DMS 273 (cell line): ENCODE results near the gene KAT7.
"Not testable (repeated sequence)": the region's sequence is repeated elsewhere in the genome, so short reads cannot be mapped to it uniquely, and the experiment has no call there.

ENCODE experiments used
- DNase-seq: peaks from one replicate; lab custom pipeline; 2025; ENCODE audit not compliant: unreplicated experiment; lab: John Stamatoyannopoulos, UW

Gene KAT7

DNA sequence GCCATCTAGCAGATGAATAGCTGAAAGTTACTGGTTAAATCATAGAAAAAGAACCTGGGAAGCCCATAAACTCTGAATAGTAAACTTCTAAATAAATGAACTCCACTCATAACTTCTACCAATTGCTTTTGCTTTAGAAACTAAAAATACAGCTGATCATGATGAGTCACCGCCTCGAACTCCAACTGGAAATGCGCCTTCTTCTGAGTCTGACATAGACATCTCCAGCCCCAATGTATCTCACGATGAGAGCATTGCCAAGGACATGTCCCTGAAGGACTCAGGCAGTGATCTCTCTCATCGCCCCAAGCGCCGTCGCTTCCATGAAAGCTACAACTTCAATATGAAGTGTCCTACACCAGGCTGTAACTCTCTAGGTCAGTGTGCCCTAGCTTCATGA is 9.7 kb downstream of the KAT7 start:
- no peak for DNase-seq

DNA sequence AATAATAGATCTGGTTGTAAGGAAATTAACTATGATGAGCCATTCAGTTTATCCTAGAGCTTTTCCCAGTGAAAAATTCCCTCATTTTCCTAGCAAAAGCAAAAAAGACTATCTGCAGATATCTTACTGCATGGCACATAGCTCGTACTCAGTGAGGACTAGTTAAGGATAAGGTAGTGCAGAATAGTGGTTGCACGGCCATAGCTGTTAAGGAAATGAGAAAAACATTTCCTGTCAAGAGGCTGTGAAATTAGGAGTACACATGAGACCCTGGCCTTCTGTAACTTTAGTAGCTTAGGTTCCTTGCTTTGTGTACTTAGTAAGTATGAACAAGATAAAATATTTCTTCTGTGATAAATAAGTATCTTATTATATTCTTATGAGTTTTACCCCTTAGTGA is 10.3 kb downstream of the KAT7 start:
- no peak for DNase-seq

DNA sequence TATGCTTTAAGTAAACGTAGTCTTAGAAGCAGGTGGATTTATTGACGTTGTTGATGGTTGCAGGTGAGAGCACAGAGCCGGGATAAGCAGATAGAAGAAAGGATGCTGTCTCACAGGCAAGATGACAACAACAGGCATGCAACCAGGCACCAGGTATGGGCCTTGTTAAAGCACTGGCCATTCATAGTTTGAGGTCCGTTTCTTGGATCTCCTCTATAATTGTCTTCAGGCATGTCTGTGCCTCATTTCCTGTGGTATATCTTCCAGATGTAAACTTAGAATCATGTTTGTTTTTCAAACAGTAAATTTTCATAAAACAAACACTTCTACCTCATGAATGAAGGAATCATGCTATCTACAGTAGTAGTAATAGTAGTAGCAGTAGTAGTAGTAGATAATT is 20.6 kb downstream of the KAT7 start:
- DNase-seq: no peak

DNA sequence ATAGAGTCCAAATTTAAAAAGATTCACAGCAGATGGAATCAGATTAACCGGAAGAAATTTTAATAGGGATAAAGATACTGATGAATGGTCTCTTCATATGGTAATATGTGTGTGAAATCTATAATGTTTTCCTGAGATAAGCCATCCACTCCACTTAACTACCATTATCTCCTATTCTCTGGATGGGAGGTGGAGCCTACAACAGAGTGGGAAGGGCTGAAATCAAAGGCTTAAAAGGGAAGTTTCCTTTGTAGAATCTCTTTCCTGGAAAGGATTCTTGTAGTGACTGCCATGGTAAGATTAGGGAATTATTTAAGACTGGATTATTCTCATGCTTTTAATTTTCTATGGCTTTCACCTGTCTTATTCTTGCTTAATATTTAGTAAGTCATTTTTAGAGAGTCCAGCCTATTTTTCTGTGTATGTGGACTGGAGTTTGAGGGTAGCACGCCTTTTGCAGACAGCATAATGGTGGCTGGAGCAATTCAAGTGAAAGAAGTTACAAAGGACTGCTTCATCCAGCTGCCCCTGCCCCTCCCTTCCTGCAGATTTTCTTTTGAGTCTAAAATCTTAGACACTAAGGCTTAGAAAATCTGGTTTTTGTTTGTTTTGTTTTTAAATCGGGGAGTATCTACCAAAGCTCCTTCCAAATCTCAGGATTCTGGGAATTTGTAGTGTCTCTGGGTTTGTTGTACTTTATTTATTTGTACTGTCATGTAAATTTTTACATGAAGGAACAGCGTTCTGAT is 26.5 kb downstream of the KAT7 start:
- no peak for DNase-seq

DNA sequence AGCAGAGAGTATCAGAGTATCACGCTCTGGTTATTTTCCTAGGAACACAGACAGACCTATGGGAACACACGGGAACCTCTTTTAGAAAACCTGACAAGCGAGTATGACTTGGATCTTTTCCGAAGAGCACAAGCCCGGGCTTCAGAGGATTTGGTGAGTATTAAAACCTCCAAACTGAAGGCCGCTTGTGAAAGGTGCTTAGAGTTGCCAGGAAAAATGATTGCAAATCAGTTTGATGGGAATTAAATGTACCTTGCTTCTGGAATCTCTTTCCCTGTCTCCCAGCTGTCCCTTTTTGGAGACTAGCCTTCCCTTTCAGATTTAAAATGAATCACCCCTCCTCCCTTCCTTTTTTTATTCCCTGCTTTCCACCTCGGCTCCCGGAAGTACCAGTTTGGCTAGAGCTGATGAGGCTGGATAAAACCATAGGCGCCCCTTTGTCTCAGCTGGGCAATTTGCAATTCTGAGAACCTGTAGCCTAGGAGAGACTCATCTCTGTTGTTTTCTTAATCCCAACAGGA is 27.3 kb downstream of the KAT7 start:
- DNase-seq: no peak

DNA sequence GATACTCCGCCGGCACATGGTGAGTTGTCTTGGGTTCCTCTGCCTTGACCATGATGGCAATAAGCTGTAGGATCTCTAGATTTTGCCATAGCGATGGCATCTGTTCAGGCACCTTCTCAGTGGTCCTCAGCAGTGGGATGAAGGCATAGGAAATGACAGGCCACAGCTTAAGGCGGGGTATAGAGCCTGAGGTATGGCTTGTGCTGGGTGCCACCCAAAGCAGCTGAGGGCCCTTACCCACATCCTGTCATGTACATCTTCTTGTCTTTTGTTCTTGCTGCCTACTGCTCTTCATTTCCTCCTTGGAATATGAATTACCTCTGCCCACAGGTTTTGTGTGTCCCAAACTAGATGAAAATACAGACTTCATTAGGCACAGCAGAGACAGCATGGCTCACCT is 29.5 kb downstream of the KAT7 start:
- DNase-seq: no peak

DNA sequence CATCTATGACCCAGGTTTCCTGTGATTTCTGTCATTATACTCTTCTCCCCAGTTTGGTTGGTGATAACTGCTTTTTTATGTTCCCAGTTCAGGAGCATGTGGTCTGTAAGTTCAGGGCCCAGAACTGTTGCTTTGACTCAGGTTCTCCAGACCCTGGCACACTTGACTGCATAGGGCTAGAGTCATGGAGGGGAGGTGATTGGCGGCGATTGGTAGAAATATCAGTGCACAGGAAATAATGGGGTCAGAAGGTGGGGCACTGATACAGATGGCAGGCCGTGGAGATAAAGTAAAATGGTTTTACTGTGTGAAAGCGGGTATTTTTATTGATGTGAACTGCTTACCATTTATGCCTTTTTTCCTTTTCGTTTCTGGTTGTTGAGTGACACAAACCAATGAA is 30.7 kb downstream of the KAT7 start:
- no peak for DNase-seq

DNA sequence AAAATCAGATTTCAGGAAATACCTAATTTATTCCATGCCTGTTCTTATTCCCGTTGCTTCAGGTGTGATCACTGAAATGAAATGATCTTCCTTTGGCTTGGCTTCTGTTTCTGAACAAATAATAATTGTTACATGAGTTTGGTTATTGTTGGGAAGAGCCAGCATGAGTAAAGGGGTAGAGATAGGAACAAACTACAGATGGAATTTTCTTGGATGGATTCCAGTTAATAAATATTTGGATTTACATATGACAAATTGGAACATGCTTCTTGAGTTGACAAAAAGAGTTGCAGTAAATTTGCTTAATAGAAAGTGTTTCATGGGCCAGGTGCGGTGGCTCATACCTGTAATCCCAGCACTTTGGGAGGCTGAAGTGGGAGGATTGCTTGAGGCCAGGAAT is 31.2 kb downstream of the KAT7 start:
- DNase-seq: no peak

DNA sequence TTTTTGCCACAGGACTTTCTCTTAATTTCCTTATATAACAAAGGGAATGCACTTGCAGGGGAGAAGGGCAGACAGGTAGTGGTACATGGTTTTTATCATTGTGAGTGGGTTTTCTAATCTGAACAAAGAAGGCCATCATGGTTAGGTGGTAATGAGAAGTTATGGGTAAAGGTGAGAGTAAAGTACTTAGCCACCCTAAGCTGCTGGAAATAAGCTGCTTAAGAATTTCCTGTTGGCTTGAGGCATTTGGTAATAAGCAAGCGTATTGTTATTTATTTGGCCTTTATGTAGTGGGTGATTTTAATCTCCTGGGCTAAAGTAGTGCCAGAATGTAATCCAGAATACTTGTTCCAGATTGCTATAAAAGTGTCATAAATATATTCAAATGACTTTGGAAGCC is 32.3 kb downstream of the KAT7 start:
- no peak for DNase-seq

DNA sequence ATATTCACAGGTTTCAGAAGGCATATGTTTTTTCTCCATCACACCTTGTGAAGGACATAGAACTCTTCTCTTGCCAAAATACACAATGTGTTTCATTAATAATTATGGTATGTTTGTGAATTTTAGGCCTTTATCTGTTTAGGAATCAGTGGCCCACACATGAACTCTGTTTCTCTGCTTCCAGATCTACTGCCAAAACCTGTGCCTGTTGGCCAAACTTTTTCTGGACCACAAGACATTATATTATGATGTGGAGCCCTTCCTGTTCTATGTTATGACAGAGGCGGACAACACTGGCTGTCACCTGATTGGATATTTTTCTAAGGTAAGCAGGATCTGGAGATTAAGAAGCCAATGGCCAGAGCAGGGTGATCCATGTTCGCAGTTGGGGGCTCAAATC is 33.0 kb downstream of the KAT7 start:
- DNase-seq: no peak

DNA sequence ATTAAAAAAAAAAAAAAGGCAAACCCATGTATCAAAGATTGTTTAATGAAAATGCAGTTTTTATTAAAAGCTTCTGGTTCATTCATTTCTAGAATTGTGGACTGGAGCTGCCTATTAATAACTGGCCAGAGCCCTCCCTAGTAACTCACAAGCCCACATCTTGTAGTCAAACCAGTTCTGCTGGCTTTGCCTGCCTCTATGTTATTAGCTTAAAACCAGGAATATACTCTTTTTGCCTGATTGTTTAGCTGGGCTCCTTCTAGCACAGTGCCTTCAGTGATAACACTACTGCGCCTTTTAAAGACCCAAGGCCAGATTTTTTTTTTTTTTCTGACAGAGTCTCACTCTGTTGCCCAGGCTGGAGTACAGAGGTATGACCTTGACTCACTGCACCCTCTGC is 33.4 kb downstream of the KAT7 start:
- DNase-seq: no peak

DNA sequence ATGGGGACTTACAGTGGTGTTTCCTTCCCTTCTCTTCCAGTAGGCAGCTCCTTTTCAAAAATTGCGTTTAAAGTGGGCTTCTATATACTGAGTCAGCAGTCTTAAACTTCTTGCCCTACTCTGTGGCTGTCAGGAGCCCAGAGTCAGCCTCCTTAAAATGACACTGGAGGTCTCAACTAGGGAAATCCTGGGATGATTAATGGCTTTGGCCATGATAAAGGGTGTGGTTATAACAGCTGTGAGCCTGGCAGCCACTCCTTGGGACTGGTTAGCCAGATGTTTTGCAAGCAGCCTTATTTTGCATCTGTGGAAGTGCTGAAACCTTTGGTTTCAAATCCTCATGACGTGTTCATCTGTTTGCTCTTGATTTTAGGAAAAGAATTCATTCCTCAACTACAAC is 34.3 kb downstream of the KAT7 start:
- DNase-seq: no peak

DNA sequence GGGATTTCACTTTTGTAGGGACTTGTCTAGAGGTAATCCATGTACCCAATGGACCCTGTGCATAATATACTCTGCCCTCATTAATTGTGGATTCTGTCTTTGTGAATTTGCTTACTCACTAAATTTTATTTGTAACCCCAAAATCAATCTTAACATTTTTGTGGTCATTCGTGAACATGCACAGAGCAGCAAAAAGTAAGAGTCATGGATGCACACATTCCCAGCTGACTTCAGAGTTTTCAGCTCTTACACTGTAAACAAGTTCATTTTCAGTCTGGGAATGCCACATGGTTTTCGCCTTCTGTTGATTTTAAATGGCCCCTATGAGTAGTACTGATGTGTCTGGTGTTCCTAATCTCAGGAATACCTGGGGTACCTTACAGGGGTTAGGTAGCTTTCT is 35.1 kb downstream of the KAT7 start:
- no peak for DNase-seq

DNA sequence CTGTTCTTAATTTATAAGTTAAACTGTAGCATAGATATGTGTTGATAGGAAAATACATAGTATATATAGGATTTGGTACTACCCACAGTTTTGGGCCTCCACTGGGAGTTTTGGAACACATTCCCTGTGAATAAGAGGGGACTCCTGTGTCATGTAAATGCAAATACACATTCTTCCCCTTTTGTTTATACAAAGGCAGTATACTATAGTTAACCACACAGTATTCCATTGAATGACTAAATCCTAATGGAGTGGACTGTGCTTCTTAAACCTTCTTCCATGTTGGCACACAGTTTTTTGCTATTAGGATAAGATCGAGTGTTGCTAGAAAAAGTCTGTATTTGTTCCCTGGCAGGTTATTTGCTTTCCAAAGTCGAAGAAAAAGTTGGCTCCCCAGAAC is 37.2 kb downstream of the KAT7 start:
- no peak for DNase-seq

DNA sequence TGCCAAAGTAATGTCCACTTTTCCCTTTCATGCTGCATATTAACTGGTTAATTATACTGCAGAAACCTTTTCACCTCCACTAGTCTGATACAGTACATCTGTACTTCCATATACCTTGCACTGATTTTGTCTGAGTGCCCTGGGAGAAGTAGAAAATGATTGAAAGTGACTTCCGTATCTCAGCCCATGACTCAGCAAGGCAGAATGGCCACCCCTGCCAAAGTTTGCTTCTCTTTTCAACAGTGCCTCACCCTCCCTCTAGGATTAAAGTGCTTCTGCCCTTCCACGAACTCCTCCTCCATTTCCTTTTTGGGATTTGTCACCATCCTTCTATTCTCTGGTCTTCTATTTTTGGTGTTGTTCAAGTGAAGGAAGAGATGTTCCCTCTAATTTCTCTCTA is 39.8 kb downstream of the KAT7 start:
- DNase-seq: not testable (repeated sequence)

DNA sequence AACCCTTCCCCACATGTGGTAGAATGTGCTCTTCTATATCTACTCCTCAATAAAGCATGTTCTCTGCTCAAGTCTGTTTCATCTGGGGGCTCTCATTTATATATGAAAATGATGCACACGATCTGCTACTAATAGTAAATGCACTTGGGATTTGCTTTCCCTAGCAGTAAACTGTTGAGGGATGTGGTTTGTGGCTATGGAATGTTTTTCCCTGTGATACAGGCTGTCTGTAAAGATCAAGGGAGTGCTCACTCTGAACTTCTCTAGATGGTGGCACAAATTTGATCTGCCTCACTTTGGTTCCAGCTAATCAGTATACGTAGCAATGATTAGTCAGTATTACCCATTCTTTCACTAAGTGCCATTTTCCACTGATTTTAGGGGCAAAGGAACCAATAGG is 40.5 kb downstream of the KAT7 start:
- no peak for DNase-seq

DNA sequence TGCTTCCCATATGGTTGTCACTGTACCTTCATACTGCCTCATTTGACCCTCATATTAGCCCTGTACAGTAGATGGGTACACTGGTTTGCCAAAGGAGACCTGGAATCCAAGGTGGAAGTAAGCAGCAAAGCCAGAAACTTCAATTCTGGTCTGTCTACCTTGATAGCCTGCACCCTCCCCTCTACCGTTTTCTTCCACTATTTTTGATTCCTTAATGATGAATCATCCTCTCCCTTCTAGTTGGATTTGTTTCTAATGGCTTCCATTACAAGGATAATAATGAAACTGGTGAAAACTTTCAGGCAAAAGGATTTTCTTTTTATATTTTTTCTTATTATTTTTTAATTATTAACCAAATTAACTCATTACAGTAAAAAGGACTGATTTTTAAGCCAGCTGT is 42.1 kb downstream of the KAT7 start:
- no peak for DNase-seq

DNA sequence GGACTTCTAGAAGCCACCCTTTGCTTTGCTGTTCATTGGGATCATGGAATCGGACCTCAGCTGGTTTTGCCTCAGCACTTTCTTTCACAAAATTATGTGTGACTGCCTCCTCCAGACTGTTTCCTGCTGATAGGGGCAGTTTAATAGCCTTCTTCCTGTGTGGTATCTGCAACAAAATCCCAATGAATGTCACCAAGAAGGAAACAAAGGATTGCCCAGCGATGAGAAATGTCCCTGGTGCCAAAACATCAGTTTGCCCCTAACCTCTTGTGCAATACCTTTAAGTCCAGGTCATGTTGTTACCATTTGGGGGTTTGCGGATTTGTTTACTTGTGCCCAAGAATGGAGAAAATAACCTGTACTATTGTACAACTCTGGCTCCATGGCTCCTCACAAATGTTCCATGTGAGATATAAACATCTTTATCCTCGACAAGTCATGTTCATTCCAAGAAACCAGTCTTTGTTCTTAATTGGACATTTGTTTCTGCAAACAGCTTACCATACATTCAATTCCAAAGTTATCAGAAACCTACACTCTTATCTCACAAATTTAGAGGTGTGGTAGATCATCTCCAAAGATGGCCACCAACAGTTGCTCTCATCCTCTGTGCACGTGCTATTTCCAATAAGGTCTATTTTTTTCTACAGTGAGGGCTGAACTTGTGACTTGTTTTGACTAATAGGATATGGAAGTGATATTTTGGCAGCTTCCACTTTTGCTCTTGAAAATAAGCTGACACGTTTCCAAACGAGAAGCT is 44.5 kb downstream of the KAT7 start:
- no peak for DNase-seq

DNA sequence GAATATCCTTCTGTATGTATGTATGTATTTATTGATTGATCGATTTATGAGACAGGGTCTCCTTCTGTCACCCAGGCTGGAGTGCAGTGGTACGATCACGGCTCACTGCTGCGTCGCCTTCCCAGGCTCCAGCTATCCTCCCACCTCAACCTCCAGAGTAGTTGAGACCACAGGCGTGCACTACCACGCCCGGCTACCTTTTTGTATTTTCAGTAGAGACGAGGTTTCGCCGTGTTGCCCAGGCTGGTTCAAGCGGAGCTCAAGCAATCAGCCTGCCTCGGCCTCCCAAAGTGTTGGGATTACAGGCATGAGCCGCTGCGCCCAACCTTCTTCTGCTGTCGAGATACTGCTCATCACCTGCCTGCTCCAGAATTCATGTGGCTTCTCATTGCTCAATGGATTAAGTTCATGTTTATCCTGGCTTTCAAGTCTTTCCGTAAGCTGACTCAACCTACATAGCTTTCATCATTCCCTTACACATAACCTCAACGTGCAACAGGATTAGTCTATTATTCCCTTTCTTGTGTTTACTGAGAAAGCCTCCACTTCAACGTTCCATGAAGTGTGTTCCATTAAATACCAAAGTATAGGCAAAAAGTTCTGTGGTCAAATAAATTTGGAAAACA is 45.8 kb downstream of the KAT7 start:
- no peak for DNase-seq

DNA sequence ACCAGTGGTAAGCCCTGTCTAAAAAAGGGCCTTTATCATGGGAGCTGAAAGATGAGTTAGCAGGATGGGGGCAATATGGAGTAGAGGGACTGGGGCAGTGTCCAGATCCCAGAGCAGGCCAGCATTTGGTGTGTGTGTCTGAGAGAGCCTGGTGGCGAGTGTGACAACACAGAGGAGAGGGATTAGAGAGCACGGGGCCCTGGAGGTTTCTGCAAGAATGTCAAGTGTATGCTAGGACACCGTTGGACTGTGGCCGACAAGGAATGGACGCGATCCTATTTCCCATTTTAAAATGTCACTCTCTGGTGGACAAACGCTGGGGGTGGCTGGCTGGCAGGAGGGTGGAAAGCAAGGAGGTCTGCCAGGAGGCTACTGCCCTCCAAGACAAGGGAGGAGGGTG is 47.0 kb downstream of the KAT7 start:
- DNase-seq: no peak

DNA sequence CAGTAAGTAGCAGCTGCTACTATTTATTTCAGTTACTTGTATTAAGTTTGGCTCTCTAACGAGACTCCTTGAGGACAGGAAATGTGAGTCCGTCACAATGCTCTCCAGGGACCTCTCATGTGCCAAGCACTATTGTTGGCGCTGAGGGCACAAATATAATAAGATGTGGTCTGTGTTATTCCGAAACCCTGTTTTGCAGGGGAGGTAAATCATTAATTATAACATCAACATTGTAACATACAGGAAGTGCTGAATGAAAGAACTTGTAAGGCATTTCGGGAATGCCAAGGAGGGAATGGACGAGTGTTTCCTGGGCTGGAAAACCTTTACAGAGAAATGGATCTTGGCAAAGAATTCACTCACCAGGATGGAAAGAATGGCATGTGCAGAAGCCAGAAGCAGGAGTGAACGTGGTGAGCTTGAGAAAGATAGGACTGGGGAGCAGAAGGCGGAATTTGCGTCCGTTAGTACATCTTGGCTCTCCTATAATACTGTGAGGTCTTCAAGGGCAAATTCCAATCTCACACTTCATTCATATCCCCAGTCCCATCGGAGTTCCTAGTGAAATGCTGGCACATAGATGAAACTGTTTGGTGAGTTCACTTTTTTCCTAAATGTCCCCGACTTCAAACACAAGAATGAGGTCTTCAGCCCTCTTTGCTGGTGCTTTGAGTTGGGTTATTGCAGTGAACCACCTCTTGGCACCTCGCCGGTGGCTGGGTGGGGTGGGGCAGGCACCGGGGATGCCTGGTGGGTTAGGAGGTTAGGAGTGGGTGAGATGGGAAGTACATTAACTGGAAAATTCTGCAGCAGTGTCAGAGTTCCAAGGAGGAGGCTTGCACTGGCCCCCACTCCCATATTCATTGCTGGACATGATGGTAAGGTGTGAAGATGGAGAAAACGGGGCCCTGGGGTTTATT is 47.9 kb downstream of the KAT7 start:
- DNase-seq: no peak
